NCI-H1048 (cell line): ENCODE measurements around the gene B2M.
"Not testable (repeated sequence)": the region's sequence is repeated elsewhere in the genome, so short reads cannot be mapped to it uniquely, and the experiment has no call there.

ENCODE experiments used
- DNase-seq: peaks from one replicate; lab custom pipeline; 2025; lab: John Stamatoyannopoulos, UW

Gene B2M

DNA sequence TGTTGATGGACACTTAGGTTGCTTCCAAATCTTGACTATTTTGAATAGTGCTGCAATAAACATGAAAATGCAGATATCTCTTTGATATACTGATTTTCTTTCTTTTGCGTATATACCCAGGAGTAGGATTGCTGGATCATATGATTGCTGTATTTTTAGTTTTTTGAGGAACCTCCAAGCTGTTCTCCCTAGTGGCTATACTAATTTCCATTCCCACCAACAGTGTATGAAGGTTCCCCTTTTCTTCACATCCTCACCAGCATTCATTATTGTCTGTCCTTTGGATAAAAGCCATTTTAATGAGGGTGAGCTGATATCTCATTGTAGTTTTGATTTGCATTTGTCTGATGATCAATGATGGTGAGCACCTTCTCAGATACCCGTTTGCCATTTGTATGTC lies 12.7 kb upstream of the B2M start:
- DNase-seq: no peak

DNA sequence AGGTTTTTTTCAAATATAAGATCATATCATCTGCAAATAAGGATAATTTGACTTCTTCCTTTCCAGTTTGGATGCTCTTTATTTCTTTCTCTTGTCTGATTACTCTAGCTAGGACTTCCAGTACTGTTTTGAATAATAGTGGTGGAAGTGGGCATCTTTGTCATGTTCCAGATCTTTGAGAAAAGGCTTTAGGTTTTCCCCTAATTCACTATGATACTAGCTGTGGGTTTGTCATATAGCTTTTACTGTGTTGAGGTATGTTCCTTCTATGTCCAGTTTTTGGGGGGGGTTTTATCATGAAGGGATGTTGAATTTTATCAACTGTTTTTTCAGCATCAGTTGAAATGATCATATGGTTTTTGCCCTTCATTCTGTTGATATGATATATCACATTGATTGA lies 10.6 kb upstream of the B2M start:
- DNase-seq: not testable (repeated sequence)

DNA sequence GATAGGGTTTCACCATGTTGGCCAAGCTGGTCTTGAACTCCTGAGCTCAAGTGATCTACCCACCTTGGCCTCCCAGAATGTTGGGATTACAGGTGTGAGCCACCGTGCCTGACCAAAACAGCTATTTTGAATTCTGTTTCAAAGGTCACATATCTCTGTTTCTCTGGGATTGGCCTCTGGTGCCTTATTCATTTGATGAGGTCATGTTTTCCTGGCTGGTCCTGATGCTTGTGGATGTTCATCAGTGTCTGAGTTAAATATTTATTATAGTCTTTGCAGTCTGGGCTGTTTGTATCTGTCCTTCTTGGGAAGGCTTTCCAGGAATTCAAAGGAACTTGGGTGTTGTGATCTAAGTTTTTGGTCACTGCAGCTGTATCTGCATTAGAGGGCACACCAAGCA lies 5.3 kb upstream of the B2M start:
- no peak for DNase-seq

DNA sequence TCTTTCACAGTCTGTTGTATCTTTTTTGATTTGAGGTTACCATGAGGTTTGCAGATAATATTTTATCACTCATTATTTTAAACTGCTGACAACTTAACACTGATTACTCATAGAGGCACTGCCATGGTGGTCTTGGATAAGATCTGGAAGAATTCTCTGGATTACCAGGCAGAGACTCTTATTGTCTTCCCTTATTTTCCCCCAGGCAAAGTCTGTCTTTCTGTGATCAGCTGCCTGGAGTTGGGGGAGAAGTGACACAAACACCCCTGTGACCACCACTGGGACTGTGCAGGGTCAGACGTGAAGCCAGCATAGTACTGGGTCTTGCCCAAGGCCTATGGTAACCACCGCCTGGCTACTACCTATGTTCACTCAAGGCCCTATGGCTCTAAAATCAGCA lies 4.9 kb upstream of the B2M start:
- no peak for DNase-seq

DNA sequence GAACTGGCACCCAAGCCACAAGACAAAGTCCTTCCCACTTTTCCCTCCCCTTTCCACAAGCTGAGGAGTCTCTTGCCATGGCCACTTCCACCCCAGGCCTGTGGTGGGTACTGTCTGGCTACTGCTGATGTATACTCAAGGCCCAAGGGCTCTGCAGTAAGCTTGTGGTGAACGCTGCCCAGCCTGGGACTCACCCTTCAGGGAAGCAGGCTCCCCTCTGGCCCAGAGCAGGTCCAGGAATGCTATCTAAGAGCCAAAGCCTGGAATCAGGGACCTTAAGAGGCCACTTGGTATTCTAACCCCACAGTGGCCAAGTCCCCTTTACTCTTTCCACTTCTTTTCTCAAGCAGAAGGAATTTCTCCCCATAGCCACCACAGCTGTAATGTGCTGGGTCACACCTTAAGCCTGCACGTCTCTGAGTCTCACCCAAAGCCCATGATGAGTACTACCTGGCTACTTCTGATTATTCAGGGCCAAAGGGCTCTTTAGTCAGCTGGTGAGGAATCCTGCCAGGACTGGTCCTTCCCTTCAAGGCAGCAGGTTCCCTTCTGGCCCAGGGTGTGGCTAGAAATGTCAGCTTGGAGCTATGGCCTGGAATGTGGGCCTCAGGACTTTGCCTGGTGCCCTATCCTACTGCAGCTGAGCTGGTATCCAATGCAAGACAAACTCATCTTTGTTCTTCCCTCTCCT lies 4.2 kb upstream of the B2M start:
- DNase-seq: no peak

DNA sequence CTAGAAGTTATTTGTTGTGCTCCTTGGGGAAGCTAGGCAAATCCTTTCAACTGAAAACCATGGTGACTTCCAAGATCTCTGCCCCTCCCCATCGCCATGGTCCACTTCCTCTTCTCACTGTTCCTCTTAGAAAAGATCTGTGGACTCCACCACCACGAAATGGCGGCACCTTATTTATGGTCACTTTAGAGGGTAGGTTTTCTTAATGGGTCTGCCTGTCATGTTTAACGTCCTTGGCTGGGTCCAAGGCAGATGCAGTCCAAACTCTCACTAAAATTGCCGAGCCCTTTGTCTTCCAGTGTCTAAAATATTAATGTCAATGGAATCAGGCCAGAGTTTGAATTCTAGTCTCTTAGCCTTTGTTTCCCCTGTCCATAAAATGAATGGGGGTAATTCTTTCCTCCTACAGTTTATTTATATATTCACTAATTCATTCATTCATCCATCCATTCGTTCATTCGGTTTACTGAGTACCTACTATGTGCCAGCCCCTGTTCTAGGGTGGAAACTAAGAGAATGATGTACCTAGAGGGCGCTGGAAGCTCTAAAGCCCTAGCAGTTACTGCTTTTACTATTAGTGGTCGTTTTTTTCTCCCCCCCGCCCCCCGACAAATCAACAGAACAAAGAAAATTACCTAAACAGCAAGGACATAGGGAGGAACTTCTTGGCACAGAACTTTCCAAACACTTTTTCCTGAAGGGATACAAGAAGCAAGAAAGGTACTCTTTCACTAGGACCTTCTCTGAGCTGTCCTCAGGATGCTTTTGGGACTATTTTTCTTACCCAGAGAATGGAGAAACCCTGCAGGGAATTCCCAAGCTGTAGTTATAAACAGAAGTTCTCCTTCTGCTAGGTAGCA lies 851 bp upstream of the B2M start:
- DNase-seq: no peak

DNA sequence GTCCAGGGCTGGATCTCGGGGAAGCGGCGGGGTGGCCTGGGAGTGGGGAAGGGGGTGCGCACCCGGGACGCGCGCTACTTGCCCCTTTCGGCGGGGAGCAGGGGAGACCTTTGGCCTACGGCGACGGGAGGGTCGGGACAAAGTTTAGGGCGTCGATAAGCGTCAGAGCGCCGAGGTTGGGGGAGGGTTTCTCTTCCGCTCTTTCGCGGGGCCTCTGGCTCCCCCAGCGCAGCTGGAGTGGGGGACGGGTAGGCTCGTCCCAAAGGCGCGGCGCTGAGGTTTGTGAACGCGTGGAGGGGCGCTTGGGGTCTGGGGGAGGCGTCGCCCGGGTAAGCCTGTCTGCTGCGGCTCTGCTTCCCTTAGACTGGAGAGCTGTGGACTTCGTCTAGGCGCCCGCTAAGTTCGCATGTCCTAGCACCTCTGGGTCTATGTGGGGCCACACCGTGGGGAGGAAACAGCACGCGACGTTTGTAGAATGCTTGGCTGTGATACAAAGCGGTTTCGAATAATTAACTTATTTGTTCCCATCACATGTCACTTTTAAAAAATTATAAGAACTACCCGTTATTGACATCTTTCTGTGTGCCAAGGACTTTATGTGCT lies 527 bp downstream of the B2M start:
- DNase-seq: no peak

DNA sequence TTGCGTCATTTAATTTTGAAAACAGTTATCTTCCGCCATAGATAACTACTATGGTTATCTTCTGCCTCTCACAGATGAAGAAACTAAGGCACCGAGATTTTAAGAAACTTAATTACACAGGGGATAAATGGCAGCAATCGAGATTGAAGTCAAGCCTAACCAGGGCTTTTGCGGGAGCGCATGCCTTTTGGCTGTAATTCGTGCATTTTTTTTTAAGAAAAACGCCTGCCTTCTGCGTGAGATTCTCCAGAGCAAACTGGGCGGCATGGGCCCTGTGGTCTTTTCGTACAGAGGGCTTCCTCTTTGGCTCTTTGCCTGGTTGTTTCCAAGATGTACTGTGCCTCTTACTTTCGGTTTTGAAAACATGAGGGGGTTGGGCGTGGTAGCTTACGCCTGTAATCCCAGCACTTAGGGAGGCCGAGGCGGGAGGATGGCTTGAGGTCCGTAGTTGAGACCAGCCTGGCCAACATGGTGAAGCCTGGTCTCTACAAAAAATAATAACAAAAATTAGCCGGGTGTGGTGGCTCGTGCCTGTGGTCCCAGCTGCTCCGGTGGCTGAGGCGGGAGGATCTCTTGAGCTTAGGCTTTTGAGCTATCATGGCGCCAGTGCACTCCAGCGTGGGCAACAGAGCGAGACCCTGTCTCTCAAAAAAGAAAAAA lies 1.2 kb downstream of the B2M start:
- peak; percentile 8 for DNase-seq

DNA sequence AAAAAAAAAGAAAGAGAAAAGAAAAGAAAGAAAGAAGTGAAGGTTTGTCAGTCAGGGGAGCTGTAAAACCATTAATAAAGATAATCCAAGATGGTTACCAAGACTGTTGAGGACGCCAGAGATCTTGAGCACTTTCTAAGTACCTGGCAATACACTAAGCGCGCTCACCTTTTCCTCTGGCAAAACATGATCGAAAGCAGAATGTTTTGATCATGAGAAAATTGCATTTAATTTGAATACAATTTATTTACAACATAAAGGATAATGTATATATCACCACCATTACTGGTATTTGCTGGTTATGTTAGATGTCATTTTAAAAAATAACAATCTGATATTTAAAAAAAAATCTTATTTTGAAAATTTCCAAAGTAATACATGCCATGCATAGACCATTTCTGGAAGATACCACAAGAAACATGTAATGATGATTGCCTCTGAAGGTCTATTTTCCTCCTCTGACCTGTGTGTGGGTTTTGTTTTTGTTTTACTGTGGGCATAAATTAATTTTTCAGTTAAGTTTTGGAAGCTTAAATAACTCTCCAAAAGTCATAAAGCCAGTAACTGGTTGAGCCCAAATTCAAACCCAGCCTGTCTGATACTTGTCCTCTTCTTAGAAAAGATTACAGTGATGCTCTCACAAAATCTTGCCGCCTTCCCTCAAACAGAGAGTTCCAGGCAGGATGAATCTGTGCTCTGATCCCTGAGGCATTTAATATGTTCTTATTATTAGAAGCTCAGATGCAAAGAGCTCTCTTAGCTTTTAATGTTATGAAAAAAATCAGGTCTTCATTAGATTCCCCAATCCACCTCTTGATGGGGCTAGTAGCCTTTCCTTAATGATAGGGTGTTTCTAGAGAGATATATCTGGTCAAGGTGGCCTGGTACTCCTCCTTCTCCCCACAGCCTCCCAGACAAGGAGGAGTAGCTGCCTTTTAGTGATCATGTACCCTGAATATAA lies 2.0 kb downstream of the B2M start:
- DNase-seq: no peak

DNA sequence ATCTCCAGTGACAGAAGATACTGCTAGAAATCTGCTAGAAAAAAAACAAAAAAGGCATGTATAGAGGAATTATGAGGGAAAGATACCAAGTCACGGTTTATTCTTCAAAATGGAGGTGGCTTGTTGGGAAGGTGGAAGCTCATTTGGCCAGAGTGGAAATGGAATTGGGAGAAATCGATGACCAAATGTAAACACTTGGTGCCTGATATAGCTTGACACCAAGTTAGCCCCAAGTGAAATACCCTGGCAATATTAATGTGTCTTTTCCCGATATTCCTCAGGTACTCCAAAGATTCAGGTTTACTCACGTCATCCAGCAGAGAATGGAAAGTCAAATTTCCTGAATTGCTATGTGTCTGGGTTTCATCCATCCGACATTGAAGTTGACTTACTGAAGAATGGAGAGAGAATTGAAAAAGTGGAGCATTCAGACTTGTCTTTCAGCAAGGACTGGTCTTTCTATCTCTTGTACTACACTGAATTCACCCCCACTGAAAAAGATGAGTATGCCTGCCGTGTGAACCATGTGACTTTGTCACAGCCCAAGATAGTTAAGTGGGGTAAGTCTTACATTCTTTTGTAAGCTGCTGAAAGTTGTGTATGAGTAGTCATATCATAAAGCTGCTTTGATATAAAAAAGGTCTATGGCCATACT lies 4.0 kb downstream of the B2M start:
- no peak for DNase-seq

DNA sequence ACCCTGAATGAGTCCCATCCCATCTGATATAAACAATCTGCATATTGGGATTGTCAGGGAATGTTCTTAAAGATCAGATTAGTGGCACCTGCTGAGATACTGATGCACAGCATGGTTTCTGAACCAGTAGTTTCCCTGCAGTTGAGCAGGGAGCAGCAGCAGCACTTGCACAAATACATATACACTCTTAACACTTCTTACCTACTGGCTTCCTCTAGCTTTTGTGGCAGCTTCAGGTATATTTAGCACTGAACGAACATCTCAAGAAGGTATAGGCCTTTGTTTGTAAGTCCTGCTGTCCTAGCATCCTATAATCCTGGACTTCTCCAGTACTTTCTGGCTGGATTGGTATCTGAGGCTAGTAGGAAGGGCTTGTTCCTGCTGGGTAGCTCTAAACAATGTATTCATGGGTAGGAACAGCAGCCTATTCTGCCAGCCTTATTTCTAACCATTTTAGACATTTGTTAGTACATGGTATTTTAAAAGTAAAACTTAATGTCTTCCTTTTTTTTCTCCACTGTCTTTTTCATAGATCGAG lies 4.5 kb downstream of the B2M start:
- no peak for DNase-seq

DNA sequence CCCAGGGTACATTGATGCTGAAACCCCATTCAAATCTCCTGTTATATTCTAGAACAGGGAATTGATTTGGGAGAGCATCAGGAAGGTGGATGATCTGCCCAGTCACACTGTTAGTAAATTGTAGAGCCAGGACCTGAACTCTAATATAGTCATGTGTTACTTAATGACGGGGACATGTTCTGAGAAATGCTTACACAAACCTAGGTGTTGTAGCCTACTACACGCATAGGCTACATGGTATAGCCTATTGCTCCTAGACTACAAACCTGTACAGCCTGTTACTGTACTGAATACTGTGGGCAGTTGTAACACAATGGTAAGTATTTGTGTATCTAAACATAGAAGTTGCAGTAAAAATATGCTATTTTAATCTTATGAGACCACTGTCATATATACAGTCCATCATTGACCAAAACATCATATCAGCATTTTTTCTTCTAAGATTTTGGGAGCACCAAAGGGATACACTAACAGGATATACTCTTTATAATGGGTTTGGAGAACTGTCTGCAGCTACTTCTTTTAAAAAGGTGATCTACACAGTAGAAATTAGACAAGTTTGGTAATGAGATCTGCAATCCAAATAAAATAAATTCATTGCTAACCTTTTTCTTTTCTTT lies 5.8 kb downstream of the B2M start:
- DNase-seq: no peak

DNA sequence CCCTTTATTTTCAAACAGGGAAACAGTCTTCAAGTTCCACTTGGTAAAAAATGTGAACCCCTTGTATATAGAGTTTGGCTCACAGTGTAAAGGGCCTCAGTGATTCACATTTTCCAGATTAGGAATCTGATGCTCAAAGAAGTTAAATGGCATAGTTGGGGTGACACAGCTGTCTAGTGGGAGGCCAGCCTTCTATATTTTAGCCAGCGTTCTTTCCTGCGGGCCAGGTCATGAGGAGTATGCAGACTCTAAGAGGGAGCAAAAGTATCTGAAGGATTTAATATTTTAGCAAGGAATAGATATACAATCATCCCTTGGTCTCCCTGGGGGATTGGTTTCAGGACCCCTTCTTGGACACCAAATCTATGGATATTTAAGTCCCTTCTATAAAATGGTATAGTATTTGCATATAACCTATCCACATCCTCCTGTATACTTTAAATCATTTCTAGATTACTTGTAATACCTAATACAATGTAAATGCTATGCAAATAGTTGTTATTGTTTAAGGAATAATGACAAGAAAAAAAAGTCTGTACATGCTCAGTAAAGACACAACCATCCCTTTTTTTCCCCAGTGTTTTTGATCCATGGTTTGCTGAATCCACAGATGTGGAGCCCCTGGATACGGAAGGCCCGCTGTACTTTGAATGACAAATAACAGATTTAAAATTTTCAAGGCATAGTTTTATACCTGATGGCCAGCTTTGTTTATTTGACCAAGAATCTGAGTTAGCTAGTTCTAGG lies 7.0 kb downstream of the B2M start:
- no peak for DNase-seq

DNA sequence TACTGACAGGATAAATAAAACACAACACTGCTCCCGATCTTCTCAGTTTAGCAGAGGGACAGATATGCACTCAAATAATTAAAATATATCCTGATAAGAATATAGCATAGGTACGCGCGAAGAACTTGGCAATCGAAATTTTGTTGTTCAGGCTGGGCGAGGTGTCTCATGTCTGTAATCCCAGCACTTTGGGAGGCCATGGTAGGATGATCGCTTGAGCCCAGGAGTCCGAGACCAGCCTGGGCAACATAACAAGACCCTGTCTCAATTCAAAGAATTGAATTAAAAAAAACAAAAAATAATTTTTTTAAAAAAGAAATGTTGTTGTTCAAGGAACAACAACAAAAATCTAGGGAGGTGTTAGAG lies 7.6 kb downstream of the B2M start:
- no peak for DNase-seq

DNA sequence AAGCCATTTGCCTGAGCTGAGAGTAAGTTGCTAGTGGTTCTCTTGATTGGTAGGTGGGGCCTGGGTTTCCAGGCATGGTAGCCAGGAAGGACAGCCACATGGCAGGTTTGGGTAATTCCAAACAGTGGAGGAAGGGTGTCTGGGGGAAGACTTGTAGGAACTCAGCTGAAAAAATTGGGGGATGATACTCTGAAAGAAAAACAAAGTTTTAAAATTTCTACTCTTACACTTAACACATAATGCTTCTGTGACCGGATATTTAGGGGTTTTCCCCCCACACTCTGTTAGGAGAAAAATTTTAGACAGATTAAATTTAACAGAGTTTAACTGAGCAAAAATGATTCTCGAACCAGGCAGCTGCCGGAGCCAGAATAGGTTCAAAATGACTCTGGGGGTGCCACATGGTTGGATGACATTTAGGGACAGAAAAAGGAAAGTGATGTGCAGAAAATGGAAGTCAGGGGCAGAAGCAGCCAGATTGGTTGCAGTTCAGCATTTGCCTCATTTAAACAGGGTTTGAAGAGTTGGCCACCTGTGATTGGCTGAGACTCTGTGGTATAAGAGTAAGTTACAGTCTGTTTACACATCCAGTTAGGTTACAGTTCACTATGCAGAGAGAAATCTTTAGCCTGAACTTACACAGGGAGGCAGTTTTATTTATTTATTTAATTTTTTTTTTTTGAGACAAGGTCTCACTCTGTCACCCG lies 8.1 kb downstream of the B2M start:
- no peak for DNase-seq

DNA sequence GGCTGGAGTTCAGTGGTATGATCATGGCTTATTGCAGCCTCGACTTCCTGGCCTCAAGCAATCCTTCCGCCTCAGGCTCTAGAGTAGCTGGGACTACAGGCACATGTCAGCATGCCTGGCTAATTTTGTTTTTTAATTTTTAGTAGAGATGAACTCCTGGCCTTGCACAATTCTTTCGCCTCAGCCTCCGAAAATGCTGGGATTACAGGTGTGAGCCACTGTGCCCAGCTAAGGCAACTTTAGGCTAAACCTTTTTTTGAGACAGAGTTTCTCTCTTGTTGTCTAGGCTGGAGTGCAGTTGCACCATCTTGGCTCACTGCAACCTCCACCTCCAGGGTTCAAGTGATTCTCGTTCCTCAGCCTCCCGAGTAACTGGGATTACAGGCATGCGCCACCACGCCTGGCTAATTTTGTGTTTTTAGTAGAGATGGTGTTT lies 8.7 kb downstream of the B2M start:
- DNase-seq: not testable (repeated sequence)

DNA sequence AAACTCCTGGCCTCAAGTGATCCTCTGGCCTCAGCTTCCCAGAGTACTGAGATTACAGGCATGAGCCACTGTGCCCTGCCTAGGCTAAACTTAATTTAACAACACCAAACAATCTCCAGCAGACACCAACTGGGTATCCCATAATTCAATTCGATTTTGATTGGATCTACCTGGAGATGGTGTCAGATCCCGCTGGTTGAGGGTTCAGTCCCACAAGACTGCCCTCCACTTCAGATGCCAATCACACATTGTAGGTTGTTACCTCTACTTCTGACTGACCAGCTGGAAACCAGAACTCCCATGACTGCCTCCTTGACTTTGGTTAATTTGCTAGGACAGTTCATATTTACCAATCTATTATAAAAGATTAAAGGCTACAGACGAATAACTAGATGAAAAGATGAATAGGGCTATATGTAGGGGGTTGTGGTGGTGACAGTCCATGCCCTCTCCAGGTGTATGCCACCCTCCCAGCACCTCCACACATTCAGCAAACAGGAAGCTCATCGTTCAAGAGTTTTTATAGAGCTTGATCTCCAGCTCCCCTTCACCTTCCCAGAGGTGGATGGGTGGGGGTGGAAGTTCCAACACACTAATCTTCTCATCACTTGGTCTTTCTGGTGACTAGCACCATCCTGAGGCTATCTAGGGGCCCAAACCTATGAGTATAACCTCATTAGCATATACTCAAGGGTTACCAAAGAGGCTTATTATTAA lies 9.3 kb downstream of the B2M start:
- no peak for DNase-seq

DNA sequence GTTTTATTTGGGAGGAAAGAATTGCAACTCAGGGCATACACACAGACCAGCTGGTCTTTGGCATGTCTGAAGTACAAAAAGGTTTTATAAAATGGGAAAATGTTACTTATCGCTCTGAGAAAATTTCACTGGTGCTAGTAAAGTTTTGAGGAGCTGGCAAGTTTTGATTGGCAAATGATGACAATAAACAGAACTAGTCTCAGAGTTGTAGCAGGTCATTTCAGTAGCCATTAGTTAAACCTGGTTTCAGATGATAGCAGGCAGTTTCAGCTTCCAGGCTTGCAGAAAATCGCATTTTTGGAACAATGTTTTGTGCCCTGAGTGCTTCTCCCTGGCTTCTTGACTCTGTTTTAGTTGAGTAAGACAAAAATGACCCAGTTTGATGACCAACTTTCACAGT lies 10.7 kb downstream of the B2M start:
- DNase-seq: no peak
